ENCODE results near the gene TIFAB. TPM values are rescaled to one million over a fixed set of nuclear protein-coding genes. Genes with fewer than 3 reads are reported as not detected.

TIFAB gene
- total RNA-seq, 2 experiments from 2014 or later: 0.11 TPM; not detected in 1

GRCh38 chr5:135398855-135399793, 53.0 kb downstream of the TIFAB start, which contains the start of gene MACROH2A1:
Gene MACROH2A1 (minus strand): TSS chr5:135399231. CDS start chr5:135389093, 10,138 bp downstream.
- Histone ChIP-seq H3K27ac (ENCODE audit: low read depth in 1 of 2, low read length in 2 of 2) (peak within 1 kb of the TSS in 1 of 2 donors; percentile 65), H3K4me1 (ENCODE audit: insufficient read depth, low read length) (peaks cover 52% of the 10 kb centered on the region), H3K36me3 (ENCODE audit: insufficient read depth, low read length) (no peaks in the 10 kb centered on the region), H3K9me3 (ENCODE audit: control insufficient read depth in 1 of 2, insufficient read depth in 1 of 2, low read length in 2 of 2) (no peaks in the 10 kb centered on the region), H3K4me3 (ENCODE audit: low read length) (peak within 1 kb of the TSS; percentile 74), H3K27me3 (ENCODE audit: control insufficient read depth in 1 of 2, insufficient read depth in 2 of 2, low read length in 2 of 2) (no peaks in the 10 kb centered on the region)
- DNase-seq (peak; percentile 66 to 90 (median 78)), ATAC-seq (ENCODE audit: poor library complexity) (peak; percentile 85)
- Mint-ChIP-seq H3K36me3 (ENCODE audit: low read depth) (peaks cover 25% of the 10 kb centered on the region), H3K4me1 (ENCODE audit: low read depth) (peaks cover 53% of the 10 kb centered on the region), H3K27me3 (no peaks in the 10 kb centered on the region), H3K9me3 (no peaks in the 10 kb centered on the region), H3K27ac (peak within 1 kb of the TSS; percentile 87), H3K4me3 (peak within 1 kb of the TSS; percentile 93)
- ChIA-PET POLR2A (interaction anchor here (1.0 to 1.1 kb wide), 2 partner anchors 25 to 74 kb away, joined by 3 read pairs; no protein-coding TSS in a partner anchor), CTCF (no interaction called here)
- intact Hi-C loops (cut with DNase I, micrococcal nuclease): no loop called here
- no peak for TF ChIP-seq CTCF (IDR thresholded peaks at IDR 0.05)

DNA sequence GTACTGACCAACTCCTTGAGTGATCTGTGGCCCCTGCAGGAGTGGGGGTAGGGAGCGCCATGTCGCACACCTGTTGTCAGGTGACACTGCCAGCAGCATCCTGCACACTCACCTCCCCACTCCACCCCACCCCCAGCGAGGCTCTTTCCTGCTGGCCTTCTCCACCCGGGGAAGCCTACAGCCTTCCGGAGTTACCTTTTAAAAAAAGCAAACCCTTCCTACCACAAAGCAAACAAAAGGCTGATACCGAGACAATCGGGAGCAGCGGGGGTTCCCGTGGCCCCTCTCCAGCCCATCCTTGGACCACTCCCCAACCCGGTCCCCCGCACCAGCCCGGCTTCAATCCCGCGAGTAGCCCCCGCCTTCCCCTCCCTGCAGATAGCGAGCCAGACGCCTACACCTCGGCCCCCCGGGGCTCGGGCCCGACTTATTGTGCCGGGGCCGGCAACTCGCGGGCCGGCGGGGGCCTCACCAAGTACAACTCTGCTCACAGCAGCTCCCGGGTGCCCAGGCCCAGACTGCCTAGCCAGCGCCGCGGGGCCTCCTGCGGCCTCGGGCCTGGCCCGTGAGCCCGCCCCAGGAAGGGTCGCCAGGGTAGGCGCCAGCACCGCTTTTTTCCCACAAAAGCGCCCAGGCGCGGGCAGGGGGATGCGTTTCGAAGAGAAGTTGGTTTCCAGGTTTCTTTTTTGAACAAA, 53.8 kb downstream of the TIFAB start:
- CTCF ChIA-PET: no interaction called here

More for the DNA sequence above, 53.8 kb downstream of the TIFAB start:
- Histone ChIP-seq H3K4me3 (ENCODE audit: low read length) (peak overlapping the region; percentile 74), H3K36me3 (ENCODE audit: insufficient read depth, low read length) (peaks cover 2% of the 10 kb centered on the region), H3K27ac (ENCODE audit: low read depth in 1 of 2, low read length in 2 of 2) (no peak overlapping the region), H3K9me3 (ENCODE audit: control insufficient read depth in 1 of 2, insufficient read depth in 1 of 2, low read length in 2 of 2) (no peaks in the 10 kb centered on the region), H3K27me3 (ENCODE audit: control insufficient read depth in 1 of 2, insufficient read depth in 2 of 2, low read length in 2 of 2) (no peaks in the 10 kb centered on the region), H3K4me1 (ENCODE audit: insufficient read depth, low read length) (peaks cover 56% of the 10 kb centered on the region)
- ATAC-seq (ENCODE audit: poor library complexity): peak; percentile 66
- Mint-ChIP-seq H3K27me3 (no peaks in the 10 kb centered on the region), H3K27ac (peak overlapping the region; percentile 87), H3K4me3 (peak overlapping the region; percentile 91), H3K9me3 (no peaks in the 10 kb centered on the region), H3K4me1 (ENCODE audit: low read depth) (peaks cover 61% of the 10 kb centered on the region), H3K36me3 (ENCODE audit: low read depth) (peaks cover 32% of the 10 kb centered on the region)
- peak in 13 of 14 experiments; percentile 13 to 79 (median 49) for DNase-seq
- intact Hi-C loops (cut with DNase I, micrococcal nuclease): no loop called here
- POLR2A ChIA-PET: no interaction called here
- no peak for TF ChIP-seq CTCF (IDR thresholded peaks at IDR 0.05)

Other genes with a start within 250 kb of the TIFAB start
- gene MACROH2A1, start 53.1 kb downstream of the TIFAB start, total RNA-seq: 100 to 1,000 TPM; 114 to 120 TPM
- gene DCANP1, start 5.0 kb downstream of the TIFAB start, total RNA-seq: under 1 TPM in 1 of 2 experiments, not detected in 1; 0.08 TPM
- not detected for gene NEUROG1, start 83.6 kb upstream of the TIFAB start, total RNA-seq
- gene CXCL14, start 126.6 kb upstream of the TIFAB start, total RNA-seq: not detected